GM15510 (cell line): ENCODE measurements around the gene GNB3.
A peak's percentile ranks its signal among the peaks of the same experiment; 100 is the strongest.

Experiments
- POLR2A ChIP-seq: IDR thresholded peaks from 3 replicates; pipeline ENCODE4 v1.6.1; 2011; ENCODE audit warnings: borderline replicate concordance; ENCODE audit not compliant: insufficient read length; ENCODE audit errors: extremely low read depth

The GNB3 gene

DNA sequence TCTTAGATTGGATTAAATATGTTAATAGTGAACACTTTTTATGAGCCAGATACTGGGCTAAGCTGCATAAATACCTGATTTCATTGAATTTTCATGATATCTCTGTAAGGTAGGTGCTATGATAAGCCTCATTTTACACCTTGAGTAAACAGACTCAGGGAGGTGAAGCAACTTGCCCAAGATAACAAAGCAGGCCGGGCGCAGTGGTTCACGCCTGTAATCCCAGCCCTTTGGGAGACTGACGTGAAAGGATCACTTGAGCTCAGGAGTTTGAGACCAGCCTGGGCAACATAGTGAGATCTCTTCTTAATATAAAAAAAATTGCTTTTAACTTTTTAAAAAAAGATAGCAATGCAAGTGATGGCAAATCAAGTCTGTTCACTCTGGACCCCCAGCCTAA, 1.4 kb downstream of the GNB3 start:
- TF ChIP-seq POLR2A = no peak

DNA sequence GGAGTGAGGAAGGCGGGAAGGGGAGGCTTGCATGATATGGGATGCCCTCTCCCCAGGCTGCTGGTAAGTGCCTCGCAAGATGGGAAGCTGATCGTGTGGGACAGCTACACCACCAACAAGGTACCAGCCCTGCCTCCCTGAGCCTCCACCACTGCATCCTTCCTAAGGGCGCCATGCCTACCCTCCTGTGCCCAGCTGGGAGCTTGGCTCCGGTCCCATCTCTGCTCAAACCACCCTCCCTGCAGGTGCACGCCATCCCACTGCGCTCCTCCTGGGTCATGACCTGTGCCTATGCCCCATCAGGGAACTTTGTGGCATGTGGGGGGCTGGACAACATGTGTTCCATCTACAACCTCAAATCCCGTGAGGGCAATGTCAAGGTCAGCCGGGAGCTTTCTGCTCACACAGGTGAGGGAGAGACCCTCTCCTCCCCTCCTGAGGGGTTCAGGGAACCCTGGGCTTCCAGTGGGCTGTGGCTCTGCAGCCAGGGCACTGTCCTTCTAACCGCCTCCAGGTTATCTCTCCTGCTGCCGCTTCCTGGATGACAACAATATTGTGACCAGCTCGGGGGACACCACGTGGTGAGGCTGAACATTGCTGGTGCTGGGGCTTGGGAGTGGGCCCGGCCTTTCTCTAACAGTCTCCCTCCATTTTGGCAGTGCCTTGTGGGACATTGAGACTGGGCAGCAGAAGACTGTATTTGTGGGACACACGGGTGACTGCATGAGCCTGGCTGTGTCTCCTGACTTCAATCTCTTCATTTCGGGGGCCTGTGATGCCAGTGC, 2.6 kb downstream of the GNB3 start:
- no peak for TF ChIP-seq POLR2A

DNA sequence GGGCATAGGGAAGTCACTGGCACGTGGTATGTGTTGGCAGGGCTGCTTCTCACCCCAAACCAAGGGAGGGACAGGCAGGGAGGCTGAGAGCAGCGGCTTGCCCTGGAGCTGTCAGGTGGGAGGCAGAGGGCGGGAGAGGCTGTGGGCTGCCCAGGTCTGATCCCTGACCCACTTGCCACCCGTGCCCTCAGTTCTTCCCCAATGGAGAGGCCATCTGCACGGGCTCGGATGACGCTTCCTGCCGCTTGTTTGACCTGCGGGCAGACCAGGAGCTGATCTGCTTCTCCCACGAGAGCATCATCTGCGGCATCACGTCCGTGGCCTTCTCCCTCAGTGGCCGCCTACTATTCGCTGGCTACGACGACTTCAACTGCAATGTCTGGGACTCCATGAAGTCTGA, 4.7 kb downstream of the GNB3 start:
- no peak for TF ChIP-seq POLR2A

DNA sequence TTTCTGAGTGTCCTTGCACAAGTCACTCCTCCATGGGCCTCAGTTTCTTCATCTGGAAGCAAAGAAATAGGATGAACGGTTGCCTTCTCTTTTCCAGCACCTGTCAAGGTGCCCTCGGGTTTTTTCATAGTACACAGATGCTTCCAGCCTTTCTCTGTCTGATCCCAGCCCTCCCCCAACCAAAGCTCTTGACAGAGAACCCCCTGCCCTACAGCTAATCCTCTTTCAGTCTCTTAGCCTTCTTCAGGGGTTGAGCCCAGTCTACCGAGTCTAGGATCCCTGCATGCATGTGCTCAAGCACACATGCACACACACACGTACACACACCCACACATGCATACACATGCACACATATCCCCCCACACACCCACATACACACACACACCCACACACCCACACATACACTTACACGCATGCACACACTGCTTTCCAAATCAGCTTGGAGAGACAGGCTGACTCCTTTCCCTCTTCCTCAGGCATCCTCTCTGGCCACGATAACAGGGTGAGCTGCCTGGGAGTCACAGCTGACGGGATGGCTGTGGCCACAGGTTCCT, 5.7 kb downstream of the GNB3 start:
- TF ChIP-seq POLR2A = no peak

DNA sequence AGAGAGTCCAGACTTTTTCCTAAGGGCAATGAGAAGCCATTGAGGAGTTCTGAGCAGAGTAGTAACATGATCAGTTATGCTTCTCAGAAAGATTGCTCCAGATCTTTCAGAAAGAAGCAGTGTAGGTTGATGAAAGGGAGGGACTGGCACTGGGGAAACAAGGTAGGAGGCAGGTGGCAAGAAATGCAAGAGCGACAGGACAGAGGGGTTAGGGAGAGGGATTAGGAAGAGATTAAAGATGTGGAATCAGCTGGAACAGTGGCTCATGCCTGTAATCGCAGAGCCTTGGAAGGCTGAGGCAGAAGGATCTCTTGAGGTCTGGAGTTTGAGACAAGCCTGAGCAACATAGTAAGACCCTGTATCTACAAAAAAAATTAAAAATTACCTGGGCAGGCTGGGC, 7.0 kb downstream of the GNB3 start:
- TF ChIP-seq POLR2A = no peak

DNA sequence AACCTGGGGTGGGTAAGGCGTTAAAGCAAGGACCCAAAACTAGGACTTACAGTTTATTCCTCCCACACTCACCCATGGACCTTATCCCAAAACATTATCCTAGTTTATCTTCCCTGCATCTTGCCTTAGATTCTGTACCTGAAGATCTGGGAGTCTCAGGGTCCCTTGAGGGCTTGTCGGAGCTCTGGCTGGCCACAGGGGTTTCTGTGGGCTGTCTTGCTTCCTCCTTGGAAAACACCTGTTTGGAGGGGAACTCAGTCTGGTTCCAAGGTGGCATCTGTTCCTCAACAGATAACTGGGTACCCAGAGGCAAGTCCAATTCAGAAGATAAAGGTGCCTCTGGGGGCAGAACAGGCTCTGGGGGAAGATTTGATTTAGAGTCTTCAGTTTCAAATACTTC, 8.7 kb downstream of the GNB3 start:
- TF ChIP-seq POLR2A = no peak

DNA sequence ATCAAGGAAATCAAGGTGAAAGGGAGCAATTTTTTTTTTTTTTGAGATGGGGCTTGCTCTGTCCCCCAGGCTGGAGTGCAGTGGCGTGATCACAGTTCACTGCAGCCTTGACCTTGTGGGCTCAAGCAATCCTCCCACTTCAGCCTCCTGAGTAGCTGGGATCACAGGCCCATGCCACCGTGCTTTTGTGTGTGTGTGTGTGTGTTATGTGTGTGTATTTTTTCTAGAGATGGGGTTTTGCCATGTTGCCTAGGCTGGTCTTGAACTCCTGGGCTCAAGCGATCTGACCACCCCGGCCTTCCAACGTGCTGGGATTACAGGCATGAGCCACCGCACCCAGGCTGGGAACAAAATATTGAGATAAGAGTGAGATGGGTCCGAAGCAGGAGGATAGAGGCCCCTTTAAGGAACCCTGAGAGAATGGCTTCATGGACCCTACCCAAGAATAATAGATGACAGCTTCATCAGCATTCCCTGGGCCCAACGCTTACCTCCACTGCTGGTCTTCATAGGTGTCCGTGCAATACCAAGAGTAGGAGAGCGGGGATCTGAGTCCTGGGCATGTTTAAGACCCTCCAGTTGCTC, 9.3 kb downstream of the GNB3 start:
- no peak for TF ChIP-seq POLR2A

DNA sequence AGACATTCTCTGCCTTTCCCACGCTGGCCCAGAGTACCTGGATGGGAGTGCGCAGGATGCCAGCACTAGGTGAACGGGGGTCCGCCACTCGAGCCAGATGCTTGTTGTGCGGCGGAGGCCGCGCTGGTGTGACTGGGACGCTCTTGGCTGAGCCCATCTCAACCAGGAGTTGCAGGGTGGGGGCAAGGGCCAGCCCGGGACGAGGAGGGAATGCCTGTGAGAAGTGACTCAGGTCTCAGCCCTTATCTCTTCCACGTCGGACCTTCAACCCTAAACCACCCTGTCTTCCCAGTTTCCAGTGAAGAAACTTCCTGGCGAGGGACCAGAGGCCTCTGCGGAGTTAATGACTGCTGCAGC, 10.0 kb downstream of the GNB3 start:
- TF ChIP-seq POLR2A = no peak

DNA sequence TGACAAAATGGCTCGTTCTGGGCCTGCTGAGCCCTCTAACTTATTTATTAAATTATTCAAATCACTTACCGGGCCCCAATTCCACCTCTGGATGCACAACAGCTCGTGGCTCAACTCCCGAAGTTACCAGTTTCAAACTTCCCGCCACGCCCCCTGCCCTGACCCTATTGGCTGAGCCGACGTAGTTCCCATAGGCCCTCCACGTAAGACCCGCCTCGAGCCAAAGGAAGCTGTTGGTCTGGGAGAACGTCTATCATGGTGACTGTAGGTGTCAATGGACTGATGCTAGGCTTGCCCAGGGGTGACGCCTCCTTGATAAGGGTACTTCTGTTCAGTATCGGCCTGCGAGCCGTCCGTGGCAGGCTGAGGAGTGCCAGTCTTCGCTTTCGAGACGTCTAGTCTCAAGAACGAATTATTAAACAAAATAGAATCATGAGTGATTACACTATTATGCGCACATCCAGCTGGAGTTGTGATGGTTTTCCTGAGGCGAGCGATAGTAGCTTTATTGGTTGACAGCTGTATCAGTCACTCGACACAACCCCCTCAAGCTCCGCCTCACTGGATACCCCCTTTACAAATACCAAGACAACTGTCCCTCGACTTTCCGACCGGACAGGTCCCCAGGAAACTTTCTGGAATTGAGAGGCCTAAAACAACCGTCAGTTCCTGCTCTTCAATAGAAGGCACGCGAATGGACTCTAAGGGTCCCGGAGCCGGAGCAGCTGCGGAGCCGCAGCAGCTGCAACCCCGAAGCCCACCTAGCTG, 10.6 kb downstream of the GNB3 start, which contains the start of gene CDCA3:
Gene CDCA3, minus strand, starts transcription at position 134 of the 768 bp plus-strand sequence. CDS start 334 bp downstream, outside the sequence.
- TF ChIP-seq POLR2A = peak; percentile 54

DNA sequence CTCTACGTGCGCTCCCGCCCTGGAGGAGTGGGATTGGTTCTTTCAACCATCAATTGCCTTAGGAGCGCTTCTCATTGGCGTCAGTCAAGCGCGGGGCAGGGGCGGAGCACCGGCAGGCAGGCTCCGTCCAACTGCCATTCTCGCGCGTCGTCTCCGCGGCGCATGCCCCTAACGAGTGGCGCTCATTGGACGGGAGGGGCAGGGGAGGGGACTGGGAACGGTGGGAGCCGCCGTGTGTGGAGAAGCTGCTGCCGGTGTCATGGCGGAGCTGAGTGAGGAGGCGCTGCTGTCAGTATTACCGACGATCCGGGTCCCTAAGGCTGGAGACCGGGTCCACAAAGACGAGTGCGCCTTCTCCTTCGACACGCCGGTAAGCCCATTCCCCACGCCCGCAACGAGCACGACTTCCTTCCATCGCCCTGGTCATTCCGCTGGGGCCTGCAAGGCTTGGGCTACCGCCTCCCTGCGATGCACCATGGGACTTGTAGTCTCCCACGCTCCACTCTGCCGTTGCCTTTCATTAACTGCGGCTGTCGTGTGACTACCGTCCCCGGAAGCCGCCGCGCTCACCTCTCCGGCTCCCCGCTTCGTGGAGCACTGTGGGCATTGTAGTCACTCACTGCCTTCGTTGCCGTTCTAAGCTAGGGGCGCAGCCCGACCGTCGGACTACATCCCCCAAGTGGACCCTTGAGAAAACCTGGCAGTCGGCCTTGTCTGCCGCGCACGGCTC, 11.4 kb downstream of the GNB3 start, which contains the start of gene USP5:
Gene USP5, plus strand, starts transcription at position 230 of the 730 bp plus-strand sequence. Its CDS starts 30 bp downstream, at position 260.
- peak; percentile 84 for TF ChIP-seq POLR2A

DNA sequence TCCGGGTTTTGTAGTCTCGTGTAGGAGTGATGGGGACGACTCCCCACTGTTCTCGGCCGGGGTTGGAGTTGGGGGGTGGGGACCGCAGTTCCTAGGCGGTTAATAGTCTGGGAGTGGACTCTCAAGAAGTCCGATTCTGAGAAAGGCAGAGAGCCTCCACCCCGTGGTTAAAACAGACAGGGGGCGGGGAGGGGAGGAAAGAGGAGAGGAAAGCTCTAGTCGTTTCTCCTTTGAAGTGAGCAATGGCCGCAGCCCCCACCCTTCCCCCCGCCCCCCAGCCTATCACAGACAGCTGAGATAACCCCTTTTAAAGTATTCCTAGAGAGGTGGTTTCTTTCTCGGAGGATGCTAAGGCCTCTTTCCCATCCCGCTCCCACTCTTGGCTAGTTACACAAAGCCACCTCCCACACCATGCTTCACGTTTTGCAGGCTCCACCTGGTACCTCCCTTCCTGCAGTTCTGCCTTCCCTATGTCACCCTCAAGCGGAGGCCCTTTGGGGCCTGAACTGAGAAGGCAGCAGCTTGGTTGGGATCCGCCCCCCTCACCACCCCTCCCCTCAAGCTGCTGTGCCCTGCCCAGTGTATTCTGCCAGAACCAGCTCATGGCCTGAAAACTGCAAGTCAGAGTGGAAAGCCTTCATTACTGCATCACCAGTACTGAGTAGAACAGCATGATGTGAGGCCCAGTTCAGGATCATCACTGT, 12.1 kb downstream of the GNB3 start:
- TF ChIP-seq POLR2A = no peak

DNA sequence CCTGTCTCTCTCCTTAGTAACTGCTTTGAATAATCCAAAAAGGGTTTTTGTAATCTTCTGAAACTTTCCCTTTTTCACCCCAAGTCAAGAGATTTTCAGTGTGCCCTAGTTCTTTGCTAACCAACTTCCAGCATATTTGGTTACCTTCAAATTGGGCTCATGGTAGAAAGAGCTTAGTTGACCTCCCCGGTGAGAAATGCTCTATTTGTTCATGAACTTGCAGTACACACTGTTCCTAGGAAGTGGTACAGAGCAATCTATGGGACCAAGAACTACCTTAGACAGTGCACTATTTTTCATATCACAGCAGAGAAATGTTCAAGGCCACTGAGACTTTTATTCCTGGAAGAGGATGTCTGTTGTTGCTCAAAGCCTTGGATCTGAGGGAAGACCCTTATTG, 12.9 kb downstream of the GNB3 start:
- TF ChIP-seq POLR2A = no peak

DNA sequence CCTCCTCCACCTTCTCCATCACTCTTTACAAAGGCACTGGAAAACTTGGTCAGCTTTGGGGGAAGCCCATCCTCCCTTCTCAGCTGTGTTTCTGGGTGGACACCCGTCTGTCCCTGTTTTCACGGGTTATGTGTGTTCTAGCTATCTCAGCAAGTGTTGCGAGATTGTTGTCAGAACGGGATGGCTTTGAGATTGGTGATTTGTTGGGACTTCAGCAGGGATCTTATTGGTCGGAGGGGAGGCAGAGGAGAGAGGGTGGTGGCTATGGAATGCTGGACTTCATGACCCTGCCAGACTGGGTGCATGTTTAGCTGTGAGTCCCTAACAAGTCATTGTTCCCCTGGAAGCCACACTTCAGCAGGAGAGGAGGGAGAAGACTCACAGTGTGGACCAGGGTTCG, 13.3 kb downstream of the GNB3 start:
- no peak for TF ChIP-seq POLR2A

DNA sequence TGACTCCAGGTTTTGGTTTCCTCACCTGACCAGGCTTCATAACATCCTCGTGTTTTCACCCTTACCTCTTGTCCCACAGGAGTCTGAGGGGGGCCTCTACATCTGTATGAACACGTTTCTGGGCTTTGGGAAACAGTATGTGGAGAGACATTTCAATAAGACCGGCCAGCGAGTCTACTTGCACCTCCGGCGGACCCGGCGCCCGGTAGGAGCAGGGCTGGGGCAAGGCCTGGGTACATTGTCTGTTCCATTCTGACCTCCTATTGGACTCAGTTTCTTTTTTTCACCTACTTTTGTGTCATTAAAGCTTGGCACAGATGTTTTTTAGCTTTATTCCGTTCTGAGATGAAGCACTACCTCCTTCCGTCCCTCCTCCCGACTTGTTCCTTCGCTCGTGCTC, 14.6 kb downstream of the GNB3 start:
- no peak for TF ChIP-seq POLR2A
